Activated CD8-positive, alpha-beta T cell treated with anti-CD3 and anti-CD28 coated beads, Interleukin-2, amount 10 ng/mL, durations not matched to agents 7 days and 5 days (primary cell): ENCODE measurements around the gene GNG13. TPM values are rescaled to one million over a fixed set of nuclear protein-coding genes. Genes with fewer than 3 reads are reported as not detected.

Source experiments
- ATAC-seq: fragments of 150-1000 bp; cut with Tn5 transposase; one replicate; pipeline ENCODE4 v1.10.0; 2021; ENCODE audit warnings: moderate library complexity
- CTCF ChIA-PET: fragments of 350-600 bp; sonication (Branson Sonifier 250); formaldehyde crosslinking; loops from one replicate; lab custom pipeline; 2021; ENCODE audit warnings: antibody characterized with exemption; lab: Charles Lee
- POLR2A ChIA-PET: fragments of 350-600 bp; sonication (Branson Sonifier 250); formaldehyde crosslinking; loops from one replicate; lab custom pipeline; 2021; ENCODE audit warnings: antibody characterized with exemption; lab: Charles Lee
- DNase-seq: peaks from one replicate; pipeline ENCODE4 v3.0.0-alpha.2; 2020
- H3K27ac Mint-ChIP-seq: one replicate; pipeline ENCODE4 v1.8.0; 2021; ENCODE audit warnings: mild to moderate bottlenecking, mixed read lengths
- H3K27me3 Mint-ChIP-seq: one replicate; pipeline ENCODE4 v1.8.0; 2021; ENCODE audit warnings: low read depth, mixed read lengths
- H3K36me3 Mint-ChIP-seq: one replicate; pipeline ENCODE4 v1.8.0; 2021; ENCODE audit warnings: low read depth, mixed read lengths
- H3K4me1 Mint-ChIP-seq: one replicate; pipeline ENCODE4 v1.8.0; 2021; ENCODE audit warnings: low read depth, mixed read lengths
- H3K4me3 Mint-ChIP-seq: one replicate; pipeline ENCODE4 v1.8.0; 2021; ENCODE audit warnings: mild to moderate bottlenecking, mixed read lengths
- H3K9me3 Mint-ChIP-seq: one replicate; pipeline ENCODE4 v1.8.0; 2022; ENCODE audit warnings: mixed read lengths; ENCODE audit not compliant: insufficient read depth
- total RNA-seq, 2 experiments: library from RNA; stranded (reverse); gene quantifications; one replicate each; pipeline ENCODE4 v1.2.3, GENCODE V29; 2021

Gene GNG13
- total RNA-seq: not detected

GRCh38 chr16:799948-800833, at the start of gene GNG13:
TSS of gene GNG13 (minus strand) at chr16:800734. CDS start at chr16:799077, 1,657 bp downstream.
- ChIA-PET CTCF (interaction anchor here (1.2 kb wide), 1 partner anchor 15 kb away, joined by 4 read pairs; no protein-coding TSS in a partner anchor), POLR2A (interaction anchor here (0.8 to 1.1 kb wide), 2 partner anchors 15 to 509 kb away, joined by 3 to 4 read pairs; no protein-coding TSS in a partner anchor)
- DNase-seq: no peak
- H3K27ac Mint-ChIP-seq: no peak within 1 kb of the TSS
- H3K4me3 Mint-ChIP-seq: no peak within 1 kb of the TSS
- H3K9me3 Mint-ChIP-seq: no peaks in the 10 kb centered on the region
- H3K4me1 Mint-ChIP-seq: peaks cover 8% of the 10 kb centered on the region
- no peaks in the 10 kb centered on the region for H3K27me3 Mint-ChIP-seq
- ATAC-seq: no peak
- H3K36me3 Mint-ChIP-seq: peaks cover 15% of the 10 kb centered on the region

GRCh38 chr16:848510-849253, 48.1 kb upstream of the GNG13 start:
- peaks cover 7% of the 10 kb centered on the region for H3K36me3 Mint-ChIP-seq
- no peak overlapping the region for H3K27ac Mint-ChIP-seq
- ATAC-seq (no peak), DNase-seq (no peak)
- H3K4me3 Mint-ChIP-seq: no peak overlapping the region
- ChIA-PET CTCF (no interaction called here), POLR2A (no interaction called here)
- no peaks in the 10 kb centered on the region for H3K27me3 Mint-ChIP-seq
- peaks cover 12% of the 10 kb centered on the region for H3K9me3 Mint-ChIP-seq
- no peaks in the 10 kb centered on the region for H3K4me1 Mint-ChIP-seq

GRCh38 chr16:847681-848445, 47.3 kb upstream of the GNG13 start:
- CTCF ChIA-PET: no interaction called here
- no peaks in the 10 kb centered on the region for H3K4me1 Mint-ChIP-seq
- no peak for DNase-seq
- POLR2A ChIA-PET: no interaction called here
- ATAC-seq: no peak
- H3K4me3 Mint-ChIP-seq: no peak overlapping the region
- peaks cover 7% of the 10 kb centered on the region for H3K36me3 Mint-ChIP-seq
- H3K27me3 Mint-ChIP-seq: no peaks in the 10 kb centered on the region
- H3K27ac Mint-ChIP-seq: no peak overlapping the region
- peaks cover 12% of the 10 kb centered on the region for H3K9me3 Mint-ChIP-seq

- no peaks in the 10 kb centered on the region for H3K4me1 Mint-ChIP-seq
- ChIA-PET CTCF (no interaction called here), POLR2A (no interaction called here)
- DNase-seq: no peak
- peaks cover 7% of the 10 kb centered on the region for H3K36me3 Mint-ChIP-seq
- H3K27me3 Mint-ChIP-seq: no peaks in the 10 kb centered on the region
- ATAC-seq: no peak
- no peak overlapping the region for H3K27ac Mint-ChIP-seq
- peaks cover 12% of the 10 kb centered on the region for H3K9me3 Mint-ChIP-seq
- no peak overlapping the region for H3K4me3 Mint-ChIP-seq
Measured at GRCh38 chr16:847151-847550, 46.6 kb upstream of the GNG13 start.

- CTCF ChIA-PET: no interaction called here
- DNase-seq (no peak), ATAC-seq (no peak)
- Mint-ChIP-seq H3K27ac (no peak overlapping the region), H3K4me3 (no peak overlapping the region), H3K36me3 (peaks cover 5% of the 10 kb centered on the region), H3K4me1 (no peaks in the 10 kb centered on the region), H3K27me3 (no peaks in the 10 kb centered on the region), H3K9me3 (peaks cover 7% of the 10 kb centered on the region)
- POLR2A ChIA-PET: interaction anchor here (0.7 kb wide), 1 partner anchor 379 kb away, joined by 3 read pairs; no protein-coding TSS in a partner anchor
Measured at GRCh38 chr16:845351-845745, 44.8 kb upstream of the GNG13 start.

- H3K27ac Mint-ChIP-seq: no peak overlapping the region
- no peaks in the 10 kb centered on the region for H3K4me1 Mint-ChIP-seq
- H3K9me3 Mint-ChIP-seq: peaks cover 1% of the 10 kb centered on the region
- H3K27me3 Mint-ChIP-seq: no peaks in the 10 kb centered on the region
- no peak for ATAC-seq
- peaks cover 2% of the 10 kb centered on the region for H3K36me3 Mint-ChIP-seq
- ChIA-PET CTCF (no interaction called here), POLR2A (no interaction called here)
- no peak for DNase-seq
- no peak overlapping the region for H3K4me3 Mint-ChIP-seq
Measured at GRCh38 chr16:844638-845350, 44.3 kb upstream of the GNG13 start.

GRCh38 chr16:843771-844170, 43.2 kb upstream of the GNG13 start:
- no peak overlapping the region for H3K4me3 Mint-ChIP-seq
- H3K27me3 Mint-ChIP-seq: no peaks in the 10 kb centered on the region
- ChIA-PET POLR2A (no interaction called here), CTCF (no interaction called here)
- no peaks in the 10 kb centered on the region for H3K4me1 Mint-ChIP-seq
- peaks cover 2% of the 10 kb centered on the region for H3K36me3 Mint-ChIP-seq
- DNase-seq (no peak), ATAC-seq (no peak)
- H3K9me3 Mint-ChIP-seq: no peaks in the 10 kb centered on the region
- no peak overlapping the region for H3K27ac Mint-ChIP-seq

- H3K36me3 Mint-ChIP-seq: peaks cover 2% of the 10 kb centered on the region
- CTCF ChIA-PET: no interaction called here
Measured at GRCh38 chr16:842711-843560, 42.4 kb upstream of the GNG13 start.

GRCh38 chr16:842061-842476, 41.5 kb upstream of the GNG13 start:
- no peaks in the 10 kb centered on the region for H3K9me3 Mint-ChIP-seq
- peak overlapping the region; percentile 43 for H3K27ac Mint-ChIP-seq
- no peak overlapping the region for H3K4me3 Mint-ChIP-seq
- peak; percentile 63 for ATAC-seq
- no peaks in the 10 kb centered on the region for H3K36me3 Mint-ChIP-seq
- ChIA-PET CTCF (no interaction called here), POLR2A (no interaction called here)
- DNase-seq: peak; percentile 30
- no peaks in the 10 kb centered on the region for H3K27me3 Mint-ChIP-seq
- no peaks in the 10 kb centered on the region for H3K4me1 Mint-ChIP-seq

More at GRCh38 chr16:842711-843560, 42.4 kb upstream of the GNG13 start:
- Mint-ChIP-seq H3K4me3 (no peak overlapping the region), H3K9me3 (no peaks in the 10 kb centered on the region), H3K27ac (no peak overlapping the region), H3K27me3 (no peaks in the 10 kb centered on the region), H3K4me1 (no peaks in the 10 kb centered on the region)
- ATAC-seq (no peak), DNase-seq (no peak)
- POLR2A ChIA-PET: no interaction called here

- Mint-ChIP-seq H3K4me1 (no peaks in the 10 kb centered on the region), H3K27me3 (no peaks in the 10 kb centered on the region), H3K9me3 (peaks cover under 1% of the 10 kb centered on the region), H3K36me3 (no peaks in the 10 kb centered on the region), H3K4me3 (no peak overlapping the region), H3K27ac (no peak overlapping the region)
- POLR2A ChIA-PET: no interaction called here
- no peak for ATAC-seq
- DNase-seq: no peak
- CTCF ChIA-PET: no interaction called here
Measured at GRCh38 chr16:841455-842060, 41.0 kb upstream of the GNG13 start.
